ENCODE measurements around the gene OR4D5.

OR4D5 gene

DNA sequence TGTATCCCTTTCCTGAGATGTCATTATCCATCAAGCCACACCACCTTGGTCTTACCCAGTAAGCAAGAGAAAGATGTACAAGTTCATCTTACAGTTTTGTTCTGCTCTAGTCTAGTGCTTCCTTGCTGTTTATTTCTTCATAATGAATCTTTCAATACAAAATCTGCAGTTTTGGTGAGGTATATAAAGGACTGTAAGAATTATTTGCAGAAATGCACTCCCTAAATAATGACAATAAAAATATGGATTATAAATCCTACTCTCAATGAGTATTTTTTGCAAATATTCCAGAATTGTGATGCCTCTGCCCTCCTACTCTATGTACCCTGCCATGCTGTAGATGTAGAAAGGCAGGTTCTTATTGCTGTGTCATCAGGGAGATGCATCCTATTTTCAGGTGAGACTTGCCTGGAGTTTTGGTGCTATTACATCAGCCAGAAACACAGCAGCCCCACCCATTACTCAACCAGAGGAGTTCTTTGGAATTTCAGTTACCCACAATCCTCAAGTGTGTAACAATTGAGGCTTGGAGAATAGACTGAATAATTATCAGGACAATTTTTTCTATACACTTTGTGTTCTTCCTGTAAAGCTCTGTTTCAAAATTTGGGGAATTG lies 38.4 kb downstream of the OR4D5 start, which contains the start of gene OR10S1:
OR10S1 (minus strand) TSS at position 51 of the 617 bp plus-strand sequence. CDS start 117 bp downstream, outside the sequence.
- no peaks in the 10 kb centered on the region for H3K36me3 Mint-ChIP-seq
- no peak within 1 kb of the TSS for H3K27ac Mint-ChIP-seq
- no peaks in the 10 kb centered on the region for H3K4me1 Mint-ChIP-seq
- no peaks in the 10 kb centered on the region for H3K27me3 Mint-ChIP-seq
- DNase-seq (no peak), ATAC-seq (replicated peaks) (no peak)
- no peak within 1 kb of the TSS for H3K4me3 Mint-ChIP-seq
- H3K9me3 Mint-ChIP-seq, result peaks cover 3 to 11% of the 10 kb centered on the region in 2 donors

DNA sequence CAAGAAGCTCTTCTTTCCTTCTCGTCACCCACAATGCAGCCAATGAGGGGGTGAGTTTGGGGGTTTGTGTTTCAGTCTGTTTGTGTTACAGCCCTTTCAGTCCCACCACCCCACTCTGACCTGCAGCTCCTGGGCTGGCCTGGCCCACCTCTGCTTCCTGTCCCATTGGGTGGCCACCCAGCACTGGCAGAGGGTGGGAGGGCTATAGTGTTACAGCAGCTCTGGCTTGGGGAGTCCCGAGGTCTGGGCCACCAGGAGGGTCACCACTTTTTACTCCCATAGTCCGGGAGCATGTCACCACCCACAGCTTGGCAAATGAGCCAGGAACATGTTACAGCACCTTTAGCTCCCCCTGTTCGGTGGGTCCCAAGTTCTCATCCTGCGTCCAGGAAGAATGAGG lies 39.9 kb downstream of the OR4D5 start:
- Mint-ChIP-seq H3K9me3 (peaks cover 6 to 15% of the 10 kb centered on the region in 2 donors), H3K36me3 (no peaks in the 10 kb centered on the region), H3K4me1 (no peaks in the 10 kb centered on the region), H3K4me3 (no peak overlapping the region), H3K27me3 (peaks cover 0 to 3% of the 10 kb centered on the region in 2 donors), H3K27ac (no peak overlapping the region)
- DNase-seq, result no peak
- no peak for ATAC-seq (replicated peaks)

Data from stimulated activated naive B cell treated with anti-CD40 and anti-IgM and Interleukin-4, amounts not matched to agents 10 μg/mL and 1 μg/mL and 100 μg/mL, for 72 hours (primary cell).